HG03520 (cell line): Measurements from ENCODE around the gene GMDS.
A peak's percentile ranks its signal among the peaks of the same experiment; 100 is the strongest.

Source experiments
- ATAC-seq: cut with Tn5 transposase; IDR thresholded peaks from one replicate; pipeline ENCODE4 v1.9.1; 2021; ENCODE audit warnings: mild to moderate bottlenecking, moderate library complexity; ENCODE audit not compliant: unreplicated experiment

The GMDS gene

GRCh38 chr6:1871724-1872315 is 373.6 kb downstream of the GMDS start:
- no peak for ATAC-seq

- ATAC-seq: no peak
Measured at GRCh38 chr6:1870932-1871331, 374.5 kb downstream of the GMDS start.

GRCh38 chr6:1870251-1870650 is 375.2 kb downstream of the GMDS start:
- ATAC-seq: no peak

GRCh38 chr6:1869769-1870168 is 375.6 kb downstream of the GMDS start:
- ATAC-seq: no peak

GRCh38 chr6:1869308-1869707 is 376.1 kb downstream of the GMDS start:
- no peak for ATAC-seq

- peak; percentile 80 for ATAC-seq
Measured at GRCh38 chr6:1868561-1869261, 376.7 kb downstream of the GMDS start.

- ATAC-seq: no peak
Measured at GRCh38 chr6:1867197-1867596, 378.2 kb downstream of the GMDS start.

- no peak for ATAC-seq
Measured at GRCh38 chr6:1865585-1865984, 379.8 kb downstream of the GMDS start.

- no peak for ATAC-seq
Measured at GRCh38 chr6:1864496-1864895, 380.9 kb downstream of the GMDS start.

- ATAC-seq: no peak
Measured at GRCh38 chr6:1862411-1862810, 383.0 kb downstream of the GMDS start.

GRCh38 chr6:1860756-1861348 is 384.6 kb downstream of the GMDS start:
- ATAC-seq: no peak

GRCh38 chr6:1858859-1859258 is 386.5 kb downstream of the GMDS start:
- no peak for ATAC-seq

- no peak for ATAC-seq
Measured at GRCh38 chr6:1858196-1858595, 387.2 kb downstream of the GMDS start.

- ATAC-seq: peak; percentile 53
Measured at GRCh38 chr6:1856381-1856780, 389.0 kb downstream of the GMDS start.

- no peak for ATAC-seq
Measured at GRCh38 chr6:1855890-1856289, 389.5 kb downstream of the GMDS start.

GRCh38 chr6:1854296-1854695 is 391.1 kb downstream of the GMDS start:
- no peak for ATAC-seq

- no peak for ATAC-seq
Measured at GRCh38 chr6:1853761-1854160, 391.6 kb downstream of the GMDS start.

GRCh38 chr6:1851681-1852456 is 393.5 kb downstream of the GMDS start:
- no peak for ATAC-seq

GRCh38 chr6:1850840-1851157 is 394.6 kb downstream of the GMDS start:
- no peak for ATAC-seq

- ATAC-seq: no peak
Measured at GRCh38 chr6:1850121-1850839, 395.1 kb downstream of the GMDS start.

- ATAC-seq: no peak
Measured at GRCh38 chr6:1849691-1850090, 395.7 kb downstream of the GMDS start.
